Lower leg skin (tissue), 4 donors: Measurements from ENCODE around the gene SUSD4. TPM values are rescaled to one million over a fixed set of nuclear protein-coding genes. Genes with fewer than 3 reads are reported as not detected.
A peak's percentile ranks its signal among the peaks of the same experiment; 100 is the strongest.

Experiments
- DNase-seq, 2 donors: peaks; one replicate each; pipeline ENCODE4 v3.0.0-alpha.2; 2019; ENCODE audit warnings: low spot score in 2 of 2
- H3K4me3 ChIP-seq: fragments of 200-600 bp; sonication (generic); 2 replicates; pipeline ENCODE4 v1.5.1; 2017; ENCODE audit warnings: mild to moderate bottlenecking, low read depth; ENCODE audit not compliant: poor library complexity, severe bottlenecking
- CTCF ChIP-seq, 3 donors: fragments of 450-650 bp; IDR thresholded peaks; one replicate each; pipeline ENCODE4 v1.5.1; 2016; ENCODE audit warnings: antibody characterized with exemption in 3 of 3, mild to moderate bottlenecking in 3 of 3, moderate library complexity in 2 of 3
- POLR2A ChIP-seq, 2 donors: fragments of 450-650 bp; IDR thresholded peaks; one replicate each; pipeline ENCODE4 v1.6.1; 2016 to 2017; ENCODE audit warnings: antibody characterized with exemption in 2 of 2, mild to moderate bottlenecking in 1 of 2, moderate library complexity in 1 of 2
- WGBS, 2 donors: methylation state at CpG; one replicate each; pipeline ENCODE4 v1.1.5; 2018; 5-methylcytosine and 5-hydroxymethylcytosine counted together
- intact Hi-C: fragments of 100-400 bp; cut with DNase I; formaldehyde crosslinking; loops from one replicate; pipeline ENCODE4 v1.15.0; 2023; ENCODE audit warnings: low total_unique reads
- total RNA-seq, 4 donors: library from RNA; depleted of rRNA; stranded (reverse); fragments of >200 nt; gene quantifications; one replicate each; pipeline ENCODE4 v1.1.0, GENCODE V29; 2016

SUSD4 gene
- total RNA-seq, 4 donors from 2014 or later = 2.7 to 6.8 (median 3.8) TPM

DNA sequence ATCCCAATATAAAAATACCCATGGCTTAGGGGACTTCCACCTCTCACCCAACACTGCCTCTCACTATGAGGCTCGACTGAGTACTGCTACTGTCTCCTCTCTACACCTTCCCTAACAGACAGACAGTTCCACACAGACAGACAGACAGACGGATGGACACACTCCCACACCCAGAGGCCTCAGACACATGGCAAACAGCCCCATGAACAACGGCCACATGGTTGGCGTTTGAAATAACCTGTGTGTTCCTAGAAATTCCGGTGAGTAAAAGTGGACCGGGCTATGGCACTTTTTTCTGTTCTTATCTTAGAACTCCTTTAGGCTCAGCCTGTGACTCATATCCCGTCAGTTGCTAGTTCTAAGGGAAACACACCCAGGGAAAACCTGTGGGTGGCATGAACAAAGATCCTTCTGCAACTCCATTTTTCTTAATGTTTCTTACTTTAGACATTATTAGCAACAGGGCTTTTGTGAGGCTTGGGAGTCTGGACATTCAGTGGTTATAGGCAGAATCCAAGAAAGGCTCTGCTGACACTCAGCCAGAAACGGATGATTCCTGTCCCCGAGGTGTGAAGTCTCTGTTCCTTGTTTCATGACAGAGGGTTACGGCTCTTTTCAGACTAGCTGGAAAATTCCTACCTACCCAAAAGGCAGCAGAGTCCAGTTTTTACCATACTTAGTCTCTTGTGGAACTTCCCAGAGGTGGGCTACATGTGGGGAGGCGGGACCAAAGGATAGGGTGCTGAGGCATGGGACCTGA, 130.4 kb downstream of the SUSD4 start:
- no peak overlapping the region for H3K4me3 ChIP-seq
- intact Hi-C loops = no loop called here
- TF ChIP-seq POLR2A (IDR thresholded peaks at IDR 0.05) (no peak), CTCF (IDR thresholded peaks at IDR 0.05) (no peak)
- peak in 1 of 2 donors; percentile 59 for DNase-seq
- 30 to 42% methylated on average over 11 of the region's 11 CpGs for WGBS, 2 donors

- TF ChIP-seq POLR2A (IDR thresholded peaks at IDR 0.05) = no peak
- no peak for TF ChIP-seq CTCF (IDR thresholded peaks at IDR 0.05)
- intact Hi-C loops = no loop called here
- no peak for DNase-seq
- no peak overlapping the region for H3K4me3 ChIP-seq
- 69 to 77% methylated on average over 3 of the region's 3 CpGs for WGBS, 2 donors
Measured at GRCh38 chr1:223233019-223233409, 131.0 kb downstream of the SUSD4 start.

GRCh38 chr1:223231581-223231980, 132.4 kb downstream of the SUSD4 start:
- 89 to 93% methylated on average over 7 of the region's 7 CpGs for WGBS, 2 donors
- TF ChIP-seq CTCF (IDR thresholded peaks at IDR 0.05) (no peak), POLR2A (IDR thresholded peaks at IDR 0.05) (no peak)
- DNase-seq = peak in 1 of 2 donors; percentile 39
- H3K4me3 ChIP-seq = no peak overlapping the region
- intact Hi-C loops = no loop called here

DNA sequence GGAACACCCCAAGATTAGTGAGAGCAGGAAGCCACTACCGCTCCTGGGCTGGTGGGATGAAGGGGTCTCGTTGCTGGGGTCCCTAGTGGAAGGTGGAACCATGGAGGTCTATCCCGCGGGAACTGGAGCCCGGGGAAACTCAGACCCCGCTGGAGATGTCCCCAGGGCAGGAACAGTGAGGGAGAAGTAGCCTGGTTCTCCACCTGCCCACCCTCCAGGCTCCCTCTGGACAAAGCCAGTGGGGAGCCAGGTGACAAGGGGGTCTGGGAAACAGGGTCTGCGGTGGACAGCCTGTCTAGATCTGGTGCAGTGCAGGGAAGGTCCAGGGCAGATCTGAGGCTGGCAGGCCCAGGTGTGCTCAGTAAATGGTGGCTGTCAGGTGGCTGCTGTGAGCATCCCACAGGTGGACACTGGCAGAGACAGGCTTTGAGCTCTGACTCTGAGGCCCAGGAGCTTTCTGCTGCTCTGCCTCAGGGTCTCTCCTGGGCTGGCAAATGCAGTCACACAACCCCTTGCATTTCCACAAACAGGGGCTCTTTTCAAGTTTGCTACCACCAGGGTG, 132.9 kb downstream of the SUSD4 start:
- intact Hi-C loops = no loop called here
- TF ChIP-seq POLR2A (IDR thresholded peaks at IDR 0.05) = no peak
- no peak for TF ChIP-seq CTCF (IDR thresholded peaks at IDR 0.05)
- no peak overlapping the region for H3K4me3 ChIP-seq
- peak in 1 of 2 donors; percentile 70 for DNase-seq
- 92 to 95% methylated on average over 7 of the region's 7 CpGs for WGBS, 2 donors

- DNase-seq = peak in 1 of 2 donors; percentile 32
- TF ChIP-seq POLR2A (IDR thresholded peaks at IDR 0.05) (no peak), CTCF (IDR thresholded peaks at IDR 0.05) (no peak)
- intact Hi-C loops = no loop called here
- no peak overlapping the region for H3K4me3 ChIP-seq
- WGBS, 2 donors = 75 to 81% methylated on average over 11 of the region's 11 CpGs
Measured at GRCh38 chr1:223230161-223230881, 133.7 kb downstream of the SUSD4 start.
